GM12878 (cell line): Measurements from ENCODE around the gene DAGLA. TPM values are rescaled to one million over a fixed set of nuclear protein-coding genes. Genes with fewer than 3 reads are reported as not detected.

Experiments
- ATAC-seq: fragments of 200-7000 bp; cut with Tn5 transposase; 3 replicates; pipeline ENCODE4 v1.9.1; 2020; ENCODE audit warnings: mild to moderate bottlenecking, moderate library complexity
- BruUV-seq: library from RNA; stranded (reverse); fragments of 400-500 nt; replicated peaks from 2 replicates; lab custom pipeline; 2021; lab: Mats Ljungman, UMichigan
- CTCF ChIA-PET: fragments of 300-600 bp; sonication (Branson Sonifier 250); formaldehyde crosslinking; extraction: SDS; loops from one replicate; lab custom pipeline; 2021; ENCODE audit warnings: inconsistent platforms; lab: Yijun Ruan, JAX
- POLR2A ChIA-PET: fragments of 350-600 bp; formaldehyde crosslinking; extraction: SDS; loops from one replicate; lab custom pipeline; 2021; ENCODE audit warnings: inconsistent platforms; lab: Charles Lee
- RAD21 ChIA-PET: fragments of 300-600 bp; sonication (Branson Sonifier 250); formaldehyde crosslinking; loops from one replicate; lab custom pipeline; 2023; ENCODE audit warnings: antibody characterized with exemption; ENCODE audit not compliant: unreplicated experiment; lab: Charles Lee
- SMC1A ChIA-PET: fragments of 300-600 bp; sonication (Branson Sonifier 250); formaldehyde crosslinking; loops from one replicate; lab custom pipeline; 2023; ENCODE audit not compliant: unreplicated experiment, uncharacterized antibody; lab: Charles Lee
- DNase-seq: peaks from one replicate; pipeline ENCODE4 v3.0.0-alpha.2; 2011; ENCODE audit warnings: low read depth, low spot score
- FAIRE-seq: peaks from 3 replicates; lab custom pipeline; 2011; peaks lifted over from hg19 to GRCh38; lab: Jason Lieb, UNC
- H2AFZ ChIP-seq: 2 replicates; pipeline ENCODE4 v1.6.0; 2011; ENCODE audit warnings: low read depth, low read length, control low read depth; ENCODE audit not compliant: control insufficient read depth
- H3K27ac ChIP-seq: 2 replicates; pipeline ENCODE4 v1.5.1; 2011; ENCODE audit warnings: control low read depth; ENCODE audit not compliant: control insufficient read depth, insufficient read depth
- H3K27me3 ChIP-seq, 2 experiments: replicated peaks in 1 of 2; 2 replicates each; pipeline versions ENCODE4 v1.6.0 to v1.6.1; 2011; ENCODE audit warnings: low read length in 1 of 2; ENCODE audit not compliant: control insufficient read depth in 2 of 2, insufficient read depth in 2 of 2
- H3K36me3 ChIP-seq, 2 experiments: 2 replicates each; pipeline ENCODE4 v1.5.1; 2011; ENCODE audit warnings: low read length in 1 of 2; ENCODE audit not compliant: control insufficient read depth in 2 of 2, insufficient read depth in 2 of 2
- H3K4me1 ChIP-seq: 2 replicates; pipeline ENCODE4 v1.6.1; 2011; ENCODE audit warnings: mild to moderate bottlenecking, low read length, moderate library complexity, mixed read lengths; ENCODE audit not compliant: control insufficient read depth, insufficient read depth
- H3K4me2 ChIP-seq: 2 replicates; pipeline ENCODE4 v1.6.0; 2011; ENCODE audit warnings: control low read depth; ENCODE audit not compliant: control insufficient read depth, insufficient read depth
- H3K4me3 ChIP-seq: fragments of 200-600 bp; sonication (generic); 2 replicates; pipeline ENCODE4 v1.5.1; 2016
- H3K79me2 ChIP-seq: 2 replicates; pipeline ENCODE4 v1.6.0; 2011; ENCODE audit warnings: low read length; ENCODE audit not compliant: control insufficient read depth, insufficient read depth
- H3K9ac ChIP-seq: 2 replicates; pipeline ENCODE4 v1.8.0; 2011; ENCODE audit warnings: low read length, control low read depth, mixed read lengths; ENCODE audit not compliant: control insufficient read depth, insufficient read depth
- H3K9me3 ChIP-seq: replicated peaks from 3 replicates; pipeline ENCODE4 v1.5.1; 2011; ENCODE audit warnings: mild to moderate bottlenecking, low read length; ENCODE audit not compliant: control insufficient read depth, insufficient read depth
- H4K20me1 ChIP-seq: 2 replicates; pipeline ENCODE4 v1.6.0; 2011; ENCODE audit not compliant: control insufficient read depth, insufficient read depth
- HDGF ChIP-seq: fragments of 450-650 bp; IDR thresholded peaks from 2 replicates; pipeline ENCODE4 v1.6.1; 2016; ENCODE audit warnings: antibody characterized with exemption
- KLF5 ChIP-seq: fragments of 450-650 bp; IDR thresholded peaks from 2 replicates; pipeline ENCODE4 v1.6.1; 2014; ENCODE audit warnings: mild to moderate bottlenecking; ENCODE audit not compliant: partially characterized antibody
- NFXL1 ChIP-seq: fragments of 450-650 bp; IDR thresholded peaks from 2 replicates; pipeline ENCODE4 v1.6.1; 2017; ENCODE audit warnings: antibody characterized with exemption, mild to moderate bottlenecking, borderline replicate concordance
- ZBTB33 ChIP-seq: fragments of 450-650 bp; IDR thresholded peaks from 2 replicates; pipeline ENCODE4 v1.6.1; 2017; ENCODE audit warnings: mild to moderate bottlenecking
- ZNF622 ChIP-seq: fragments of 450-650 bp; IDR thresholded peaks from 2 replicates; pipeline ENCODE4 v1.6.1; 2017; ENCODE audit warnings: mild to moderate bottlenecking, inconsistent platforms
- WGBS: methylation state at CpG from one replicate; pipeline ENCODE4 v1.1.6; 2016; ENCODE audit warnings: low lambda C conversion rate; ENCODE audit not compliant: insufficient replicate concordance, insufficient coverage; ENCODE audit errors: missing lambda C conversion rate; 5-methylcytosine and 5-hydroxymethylcytosine counted together
- in situ Hi-C: fragments of 300-500 bp; cut with MboI; formaldehyde crosslinking; loops from 9 replicates; pipeline ENCODE4 v1.14.3; 2018; ENCODE audit warnings: mixed read lengths
- intact Hi-C: fragments of 100-400 bp; cut with micrococcal nuclease; formaldehyde crosslinking; loops from one replicate; pipeline ENCODE4 v1.14.2; 2022; ENCODE audit not compliant: unreplicated experiment
- polyA plus RNA-seq, 11 experiments: library from polyadenylated mRNA; depleted of rRNA in 4 of 11; unstranded in 6 of 11; stranded (reverse) in 5 of 11; fragments of >200 nt; fragmentation: Nextera tagmentation in 4 of 11; fragmentation: Illumina TruSeq in 1 of 11; extraction: Ambion mirVana in 4 of 11; extraction: Trizol in 1 of 11; gene quantifications; 1 replicate in 1 of 11; 2 replicates in 10 of 11; pipeline versions ENCODE4 v1.2.1 to v1.2.3, GENCODE V29; 2011 to 2016; ENCODE audit warnings: inconsistent platforms in 2 of 11, missing spikeins in 2 of 11, low read depth in 1 of 11
- total RNA-seq, 4 experiments: library from RNA; depleted of rRNA in 3 of 4; stranded (reverse); fragments of >200 nt in 3 of 4; fragmentation: Illumina TruSeq in 1 of 4; extraction: Trizol in 1 of 4; gene quantifications; 2 replicates each; pipeline versions ENCODE4 v1.2.1 to v1.2.3, GENCODE V29; 2013 to 2021

The DAGLA gene
- total and polyA plus RNA-seq, 10 of the 15 experiments (the other 5 are each of a cell fraction or from before 2014, with no cell fraction given), result 0.05 TPM; not detected in 9

GRCh38 chr11:61778920-61779650 lies 98.9 kb downstream of the DAGLA start:
- WGBS, result 75% methylated on average over 22 of the region's 24 CpGs
- Histone ChIP-seq H3K79me2 (no peaks in the 10 kb centered on the region), H3K9ac (no peak overlapping the region), H2AFZ (no peak overlapping the region), H3K4me3 (no peak overlapping the region), H3K27me3 (no peaks in the 10 kb centered on the region), H3K27ac (no peak overlapping the region), H3K4me1 (no peaks in the 10 kb centered on the region; the same call in 1 of the 2 replicates), H4K20me1 (no peaks in the 10 kb centered on the region), H3K36me3 (no peaks in the 10 kb centered on the region; a peak in 1 of 4 replicates), H3K9me3 (no peaks in the 10 kb centered on the region), H3K4me2 (no peak overlapping the region)
- FAIRE-seq, result no peak
- intact Hi-C loops, result no loop called here
- TF ChIP-seq ZBTB33, result no peak
- TF ChIP-seq ZNF622, result no peak
- TF ChIP-seq NFXL1, result no peak
- no peak for TF ChIP-seq HDGF
- TF ChIP-seq KLF5, result no peak
- in situ Hi-C loops, result no loop called here
- ChIA-PET POLR2A (interaction anchor here (0.9 kb wide), 1 partner anchor 24 kb away, joined by 3 read pairs; no protein-coding TSS in a partner anchor), CTCF (interaction anchor here (0.6 to 7.5 kb wide), 5 partner anchors 8 to 31 kb away, joined by 3 to 88 read pairs (median 4); no protein-coding TSS in a partner anchor), RAD21 (interaction anchor here (1.3 to 1.7 kb wide), 2 partner anchors 9 to 32 kb away, joined by 4 to 5 read pairs; no protein-coding TSS in a partner anchor), SMC1A (no interaction called here)
- BruUV-seq, result no TSS peak
- DNase-seq, result no peak
- no peak for ATAC-seq
